GM12878 (cell line): ENCODE results near the gene RASGRP2. TPM values are rescaled to one million over a fixed set of nuclear protein-coding genes. Genes with fewer than 3 reads are reported as not detected.

ENCODE experiments used
- ATAC-seq: fragments of 200-7000 bp; cut with Tn5 transposase; 3 replicates; pipeline ENCODE4 v1.9.1; 2020; ENCODE audit warnings: mild to moderate bottlenecking, moderate library complexity
- BruUV-seq: library from RNA; stranded (reverse); fragments of 400-500 nt; replicated peaks from 2 replicates; lab custom pipeline; 2021; lab: Mats Ljungman, UMichigan
- CTCF ChIA-PET: fragments of 300-600 bp; sonication (Branson Sonifier 250); formaldehyde crosslinking; extraction: SDS; loops from one replicate; lab custom pipeline; 2021; ENCODE audit warnings: inconsistent platforms; lab: Yijun Ruan, JAX
- POLR2A ChIA-PET: fragments of 350-600 bp; formaldehyde crosslinking; extraction: SDS; loops from one replicate; lab custom pipeline; 2021; ENCODE audit warnings: inconsistent platforms; lab: Charles Lee
- RAD21 ChIA-PET: fragments of 300-600 bp; sonication (Branson Sonifier 250); formaldehyde crosslinking; loops from one replicate; lab custom pipeline; 2023; ENCODE audit warnings: antibody characterized with exemption; ENCODE audit not compliant: unreplicated experiment; lab: Charles Lee
- SMC1A ChIA-PET: fragments of 300-600 bp; sonication (Branson Sonifier 250); formaldehyde crosslinking; loops from one replicate; lab custom pipeline; 2023; ENCODE audit not compliant: unreplicated experiment, uncharacterized antibody; lab: Charles Lee
- DNase-seq: peaks from one replicate; pipeline ENCODE4 v3.0.0-alpha.2; 2011; ENCODE audit warnings: low read depth, low spot score
- FAIRE-seq: peaks from 3 replicates; lab custom pipeline; 2011; peaks lifted over from hg19 to GRCh38; lab: Jason Lieb, UNC
- H2AFZ ChIP-seq: 2 replicates; pipeline ENCODE4 v1.6.0; 2011; ENCODE audit warnings: low read depth, low read length, control low read depth; ENCODE audit not compliant: control insufficient read depth
- H3K27ac ChIP-seq: 2 replicates; pipeline ENCODE4 v1.5.1; 2011; ENCODE audit warnings: control low read depth; ENCODE audit not compliant: control insufficient read depth, insufficient read depth
- H3K27me3 ChIP-seq, 2 experiments: replicated peaks in 1 of 2; 2 replicates each; pipeline versions ENCODE4 v1.6.0 to v1.6.1; 2011; ENCODE audit warnings: low read length in 1 of 2; ENCODE audit not compliant: control insufficient read depth in 2 of 2, insufficient read depth in 2 of 2
- H3K36me3 ChIP-seq, 2 experiments: 2 replicates each; pipeline ENCODE4 v1.5.1; 2011; ENCODE audit warnings: low read length in 1 of 2; ENCODE audit not compliant: control insufficient read depth in 2 of 2, insufficient read depth in 2 of 2
- H3K4me1 ChIP-seq: 2 replicates; pipeline ENCODE4 v1.6.1; 2011; ENCODE audit warnings: mild to moderate bottlenecking, low read length, moderate library complexity, mixed read lengths; ENCODE audit not compliant: control insufficient read depth, insufficient read depth
- H3K4me2 ChIP-seq: 2 replicates; pipeline ENCODE4 v1.6.0; 2011; ENCODE audit warnings: control low read depth; ENCODE audit not compliant: control insufficient read depth, insufficient read depth
- H3K4me3 ChIP-seq: fragments of 200-600 bp; sonication (generic); 2 replicates; pipeline ENCODE4 v1.5.1; 2016
- H3K79me2 ChIP-seq: 2 replicates; pipeline ENCODE4 v1.6.0; 2011; ENCODE audit warnings: low read length; ENCODE audit not compliant: control insufficient read depth, insufficient read depth
- H3K9ac ChIP-seq: 2 replicates; pipeline ENCODE4 v1.8.0; 2011; ENCODE audit warnings: low read length, control low read depth, mixed read lengths; ENCODE audit not compliant: control insufficient read depth, insufficient read depth
- H3K9me3 ChIP-seq: replicated peaks from 3 replicates; pipeline ENCODE4 v1.5.1; 2011; ENCODE audit warnings: mild to moderate bottlenecking, low read length; ENCODE audit not compliant: control insufficient read depth, insufficient read depth
- H4K20me1 ChIP-seq: 2 replicates; pipeline ENCODE4 v1.6.0; 2011; ENCODE audit not compliant: control insufficient read depth, insufficient read depth
- ATF7 ChIP-seq: fragments of 450-650 bp; IDR thresholded peaks from 2 replicates; pipeline ENCODE4 v1.6.1; 2016; ENCODE audit warnings: low read depth, mild to moderate bottlenecking
- FOS ChIP-seq: IDR thresholded peaks from 3 replicates; pipeline ENCODE4 v1.6.1; 2011; ENCODE audit warnings: borderline replicate concordance; ENCODE audit not compliant: insufficient read length; ENCODE audit errors: extremely low read depth
- PRDM15 ChIP-seq: fragments of 450-650 bp; formaldehyde crosslinking; IDR thresholded peaks from 2 replicates; pipeline ENCODE4 v1.4.0; 2020; ENCODE audit warnings: mild to moderate bottlenecking, moderate library complexity
- WGBS: methylation state at CpG from one replicate; pipeline ENCODE4 v1.1.6; 2016; ENCODE audit warnings: low lambda C conversion rate; ENCODE audit not compliant: insufficient replicate concordance, insufficient coverage; ENCODE audit errors: missing lambda C conversion rate; 5-methylcytosine and 5-hydroxymethylcytosine counted together
- in situ Hi-C: fragments of 300-500 bp; cut with MboI; formaldehyde crosslinking; loops from 9 replicates; pipeline ENCODE4 v1.14.3; 2018; ENCODE audit warnings: mixed read lengths
- intact Hi-C: fragments of 100-400 bp; cut with micrococcal nuclease; formaldehyde crosslinking; loops from one replicate; pipeline ENCODE4 v1.14.2; 2022; ENCODE audit not compliant: unreplicated experiment
- polyA plus RNA-seq, 11 experiments: library from polyadenylated mRNA; depleted of rRNA in 4 of 11; unstranded in 6 of 11; stranded (reverse) in 5 of 11; fragments of >200 nt; fragmentation: Nextera tagmentation in 4 of 11; fragmentation: Illumina TruSeq in 1 of 11; extraction: Ambion mirVana in 4 of 11; extraction: Trizol in 1 of 11; gene quantifications; 1 replicate in 1 of 11; 2 replicates in 10 of 11; pipeline versions ENCODE4 v1.2.1 to v1.2.3, GENCODE V29; 2011 to 2016; ENCODE audit warnings: inconsistent platforms in 2 of 11, missing spikeins in 2 of 11, low read depth in 1 of 11
- total RNA-seq, 4 experiments: library from RNA; depleted of rRNA in 3 of 4; stranded (reverse); fragments of >200 nt in 3 of 4; fragmentation: Illumina TruSeq in 1 of 4; extraction: Trizol in 1 of 4; gene quantifications; 2 replicates each; pipeline versions ENCODE4 v1.2.1 to v1.2.3, GENCODE V29; 2013 to 2021

Gene RASGRP2
- total and polyA plus RNA-seq, 10 of the 15 experiments (the other 5 are each of a cell fraction or from before 2014, with no cell fraction given) = 0.26 to 9.0 (median 5.4) TPM

- intact Hi-C loops = no loop called here
- no peaks in the 10 kb centered on the region for H4K20me1 ChIP-seq
- H3K79me2 ChIP-seq = no peaks in the 10 kb centered on the region
- no peak overlapping the region for H3K27ac ChIP-seq
- 70% methylated on average over 15 of the region's 15 CpGs for WGBS
- ChIA-PET POLR2A (no interaction called here), RAD21 (no interaction called here), CTCF (no interaction called here)
- no peak overlapping the region for H3K4me2 ChIP-seq
- ATAC-seq = no peak
- no peak overlapping the region for H2AFZ ChIP-seq
- peaks cover 0 to 6% of the 10 kb centered on the region in 2 experiments; a peak in 2 of 4 replicates for H3K36me3 ChIP-seq
- no peaks in the 10 kb centered on the region for H3K27me3 ChIP-seq
- no peak for FAIRE-seq
- DNase-seq = no peak
- peaks cover 2% of the 10 kb centered on the region for H3K4me1 ChIP-seq
- BruUV-seq = no TSS peak
- TF ChIP-seq ATF7 (no peak), PRDM15 (CRISPR knock-in tag) (no peak), FOS (no peak)
- TF ChIP-seq, all 136 proteins: peak for 0
- H3K4me3 ChIP-seq = no peak overlapping the region
- H3K9ac ChIP-seq = no peak overlapping the region
- in situ Hi-C loops = no loop called here
- no peaks in the 10 kb centered on the region for H3K9me3 ChIP-seq
- SMC1A ChIA-PET = no interaction called here
Observed at GRCh38 chr11:64758330-64759079, 14.6 kb upstream of the RASGRP2 start.
